HFFc6 (cell line): ENCODE results near the gene MYRFL. TPM values are rescaled to one million over a fixed set of nuclear protein-coding genes. Genes with fewer than 3 reads are reported as not detected.

Source experiments
- DNase-seq: peaks from one replicate; pipeline ENCODE4 v3.0.0-alpha.2; 2018
- H3K27ac Mint-ChIP-seq: 2 replicates; pipeline ENCODE4 v1.8.0; 2020; ENCODE audit warnings: mild to moderate bottlenecking, mixed read lengths
- H3K27me3 Mint-ChIP-seq: 2 replicates; pipeline ENCODE4 v1.8.0; 2021; ENCODE audit warnings: mild to moderate bottlenecking, moderate library complexity, mixed read lengths; ENCODE audit not compliant: insufficient read depth
- H3K36me3 Mint-ChIP-seq: 2 replicates; pipeline ENCODE4 v1.8.0; 2021; ENCODE audit warnings: low read depth, mixed read lengths
- H3K4me1 Mint-ChIP-seq: 2 replicates; pipeline ENCODE4 v1.8.0; 2020; ENCODE audit warnings: low read depth, mixed read lengths
- H3K4me3 Mint-ChIP-seq: 2 replicates; pipeline ENCODE4 v1.8.0; 2020; ENCODE audit warnings: mild to moderate bottlenecking, moderate library complexity, mixed read lengths
- H3K9me3 Mint-ChIP-seq: 2 replicates; pipeline ENCODE4 v1.8.0; 2020; ENCODE audit warnings: mild to moderate bottlenecking, mixed read lengths
- CTCF ChIP-seq: fragments of 200-600 bp; sonication (generic); IDR thresholded peaks from 2 replicates; pipeline ENCODE4 v1.5.0; 2021; ENCODE audit warnings: antibody characterized with exemption, mild to moderate bottlenecking
- total RNA-seq, 6 experiments: library from RNA; stranded (reverse); fragmentation: NEBNext Ultra II Directional; extraction: Animal tissue kit (Norgen Biotek cat#: 25700); gene quantifications; 2 replicates in 1 of 6; 3 replicates in 5 of 6; pipeline ENCODE4 v1.2.3, GENCODE V29; 2021

MYRFL gene
- total RNA-seq, 6 experiments from 2014 or later, result not detected

GRCh38 chr12:70006619-70006973, 181.6 kb downstream of the MYRFL start:
- H3K27ac Mint-ChIP-seq, result no peak overlapping the region
- TF ChIP-seq CTCF, result no peak
- H3K9me3 Mint-ChIP-seq, result peaks cover 30% of the 10 kb centered on the region
- no peak for DNase-seq
- H3K27me3 Mint-ChIP-seq, result no peaks in the 10 kb centered on the region
- no peak overlapping the region for H3K4me3 Mint-ChIP-seq
- H3K36me3 Mint-ChIP-seq, result no peaks in the 10 kb centered on the region
- H3K4me1 Mint-ChIP-seq, result no peaks in the 10 kb centered on the region

- Mint-ChIP-seq H3K9me3 (peaks cover 37% of the 10 kb centered on the region), H3K27me3 (no peaks in the 10 kb centered on the region), H3K4me3 (no peak overlapping the region), H3K36me3 (no peaks in the 10 kb centered on the region), H3K4me1 (no peaks in the 10 kb centered on the region), H3K27ac (no peak overlapping the region)
- no peak for TF ChIP-seq CTCF
- DNase-seq, result no peak
These were observed 182.7 kb downstream of the MYRFL start for GRCh38 chr12:70007687-70008086.

Other genes starting within 250 kb of the MYRFL start
- 100 to 1,000 TPM; 229 to 305 (median 232) TPM for gene CCT2, start 239.8 kb upstream of the MYRFL start, total RNA-seq
- gene LRRC10, start 214.3 kb upstream of the MYRFL start, total RNA-seq, result not detected
- under 1 TPM in 2 of 6 experiments, not detected in 4; 0.10 to 0.15 TPM for gene BEST3, start 125.9 kb upstream of the MYRFL start, total RNA-seq
- 1 to 10 TPM; 1.3 to 2.3 (median 1.4) TPM for gene RAB3IP, start 86.4 kb upstream of the MYRFL start, total RNA-seq